ENCODE data around the gene NFATC4. TPM values are rescaled to one million over a fixed set of nuclear protein-coding genes. Genes with fewer than 3 reads are reported as not detected.

NFATC4 gene
- total RNA-seq, 2 donors from 2014 or later, result 62.0 to 84.5 TPM

DNA sequence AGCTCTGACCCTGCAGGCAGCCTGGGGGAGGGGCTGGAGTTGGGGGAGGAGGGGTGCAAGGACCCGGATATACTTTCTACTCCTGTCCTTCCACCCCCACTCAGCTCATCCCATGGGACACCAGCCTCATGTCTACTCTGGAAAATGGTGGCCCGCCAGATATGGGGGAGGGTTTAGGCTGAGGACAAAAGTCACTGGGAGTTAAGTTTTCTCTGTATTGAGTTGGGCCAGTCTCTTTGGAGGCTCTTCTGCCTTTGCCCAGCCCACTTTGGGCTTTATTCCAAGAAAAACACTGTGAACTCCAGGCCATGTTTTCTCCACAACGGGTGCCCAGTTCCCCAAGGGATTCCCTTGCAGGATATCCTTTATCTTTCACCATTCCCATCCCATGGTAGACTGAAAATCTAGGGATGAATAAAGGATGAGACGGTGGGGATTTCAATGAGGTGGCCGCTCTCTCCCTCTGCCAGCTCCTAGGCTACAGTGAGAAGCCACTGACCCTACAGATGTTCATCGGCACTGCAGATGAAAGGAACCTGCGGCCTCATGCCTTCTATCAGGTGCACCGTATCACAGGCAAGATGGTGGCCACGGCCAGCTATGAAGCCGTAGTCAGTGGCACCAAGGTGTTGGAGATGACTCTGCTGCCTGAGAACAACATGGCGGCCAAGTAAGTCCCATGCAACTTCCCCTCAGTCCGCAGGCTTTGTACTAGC lies 4.9 kb downstream of the NFATC4 start:
- Histone ChIP-seq H3K4me1 (ENCODE audit: control insufficient read depth in 1 of 2, low read depth in 2 of 2) (peaks cover 0 to 17% of the 10 kb centered on the region in 2 donors), H3K27ac (no peak overlapping the region), H3K4me3 (no peak overlapping the region)

GRCh38 chr14:24376448-24377070 lies 8.6 kb downstream of the NFATC4 start:
- Histone ChIP-seq H3K27me3 (replicated peaks; ENCODE audit: insufficient read depth) (no peaks in the 10 kb centered on the region), H3K4me3 (no peak overlapping the region), H3K27ac (no peak overlapping the region), H3K36me3 (peaks cover 19% of the 10 kb centered on the region), H3K4me1 (ENCODE audit: control insufficient read depth in 1 of 2, low read depth in 2 of 2) (no peaks in the 10 kb centered on the region), H3K9me3 (no peaks in the 10 kb centered on the region)
- no peak for ATAC-seq (ENCODE audit: insufficient number of reproducible peaks, low FRiP score, low read depth)
- no peak for DNase-seq (ENCODE audit: low spot score)
- no peak for TF ChIP-seq CTCF (IDR thresholded peaks at IDR 0.05)

More for the DNA sequence above, 4.9 kb downstream of the NFATC4 start:
- Histone ChIP-seq H3K36me3 (peaks cover 19% of the 10 kb centered on the region), H3K27me3 (replicated peaks; ENCODE audit: insufficient read depth) (no peaks in the 10 kb centered on the region), H3K9me3 (no peaks in the 10 kb centered on the region)
- ATAC-seq (ENCODE audit: insufficient number of reproducible peaks, low FRiP score, low read depth) (no peak), DNase-seq (ENCODE audit: low spot score) (no peak)
- TF ChIP-seq CTCF (IDR thresholded peaks at IDR 0.05), result no peak

DNA sequence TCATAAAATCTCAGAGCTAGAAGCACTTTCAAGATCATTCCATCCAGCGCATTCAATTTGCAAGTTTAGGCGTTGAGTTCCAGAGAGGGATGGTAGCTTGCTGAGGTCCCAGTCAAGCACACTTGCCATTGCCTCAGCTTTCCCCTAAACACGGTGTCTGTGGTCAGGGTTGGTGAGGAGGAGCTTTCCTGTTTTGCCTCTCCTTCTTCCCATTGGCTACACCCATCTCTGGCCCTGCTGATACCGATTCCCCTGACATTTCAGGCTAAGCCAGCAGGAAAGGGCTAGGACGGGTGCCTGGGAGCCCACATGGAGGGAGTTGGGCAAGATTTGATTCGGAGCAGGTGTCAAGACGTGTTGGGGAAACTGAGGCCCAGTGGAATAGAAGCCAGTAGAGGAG lies 9.1 kb downstream of the NFATC4 start:
- no peak overlapping the region for H3K4me3 ChIP-seq
- DNase-seq (ENCODE audit: low spot score) (no peak), ATAC-seq (ENCODE audit: insufficient number of reproducible peaks, low FRiP score, low read depth) (no peak)
- TF ChIP-seq CTCF (IDR thresholded peaks at IDR 0.05), result no peak
- H3K36me3 ChIP-seq, result peaks cover 16% of the 10 kb centered on the region
- no peaks in the 10 kb centered on the region for H3K4me1 ChIP-seq (ENCODE audit: control insufficient read depth in 1 of 2, low read depth in 2 of 2)
- no peaks in the 10 kb centered on the region for H3K9me3 ChIP-seq
- H3K27me3 ChIP-seq (replicated peaks; ENCODE audit: insufficient read depth), result no peaks in the 10 kb centered on the region
- no peak overlapping the region for H3K27ac ChIP-seq

DNA sequence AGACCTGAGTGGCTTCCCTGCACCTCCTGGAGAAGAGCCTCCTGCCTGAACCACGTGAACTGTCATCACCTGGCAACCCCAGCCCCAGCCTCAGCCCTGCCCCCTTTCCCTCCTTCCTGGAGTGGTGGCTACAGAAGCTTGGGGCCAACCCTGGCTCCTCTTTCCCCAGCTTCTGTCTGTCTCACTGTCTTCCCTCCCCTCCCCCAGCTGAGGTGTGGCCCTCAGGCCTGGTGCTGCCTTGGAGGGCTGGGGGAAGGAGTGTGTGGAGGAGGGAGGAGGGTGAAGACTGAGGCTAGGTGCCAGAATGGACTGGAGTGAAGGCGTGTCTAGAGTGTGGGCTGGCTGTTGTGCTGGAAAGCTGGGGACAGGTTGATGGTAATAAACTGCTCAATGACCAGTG lies 9.7 kb downstream of the NFATC4 start:
- DNase-seq (ENCODE audit: low spot score) (no peak), ATAC-seq (ENCODE audit: insufficient number of reproducible peaks, low FRiP score, low read depth) (no peak)
- H3K36me3 ChIP-seq, result peaks cover 13% of the 10 kb centered on the region
- H3K4me3 ChIP-seq, result no peak overlapping the region
- no peak for TF ChIP-seq CTCF (IDR thresholded peaks at IDR 0.05)
- no peaks in the 10 kb centered on the region for H3K27me3 ChIP-seq (replicated peaks; ENCODE audit: insufficient read depth)
- H3K4me1 ChIP-seq (ENCODE audit: control insufficient read depth in 1 of 2, low read depth in 2 of 2), result no peaks in the 10 kb centered on the region
- H3K27ac ChIP-seq, result no peak overlapping the region
- no peaks in the 10 kb centered on the region for H3K9me3 ChIP-seq

GRCh38 chr14:24378327-24378726 lies 10.3 kb downstream of the NFATC4 start:
- DNase-seq (ENCODE audit: low spot score), result no peak
- ATAC-seq (ENCODE audit: insufficient number of reproducible peaks, low FRiP score, low read depth), result no peak
- Histone ChIP-seq H3K27ac (no peak overlapping the region), H3K4me3 (no peak overlapping the region), H3K4me1 (ENCODE audit: control insufficient read depth in 1 of 2, low read depth in 2 of 2) (no peaks in the 10 kb centered on the region), H3K27me3 (replicated peaks; ENCODE audit: insufficient read depth) (no peaks in the 10 kb centered on the region), H3K36me3 (peaks cover 13% of the 10 kb centered on the region), H3K9me3 (no peaks in the 10 kb centered on the region)
- TF ChIP-seq CTCF (IDR thresholded peaks at IDR 0.05), result no peak

Data from thoracic aorta (tissue), 2 donors.